H9 (cell line): ENCODE measurements around the gene ERFE. TPM values are rescaled to one million over a fixed set of nuclear protein-coding genes. Genes with fewer than 3 reads are reported as not detected.

Experiments
- DNase-seq: peaks from one replicate; pipeline ENCODE4 v3.0.0-alpha.2; 2017
- H2AFZ ChIP-seq: one replicate; pipeline ENCODE4 v1.6.1; 2013; ENCODE audit warnings: mild to moderate bottlenecking, low read length, control low read depth, moderate library complexity
- H2AK5ac ChIP-seq: 2 replicates; pipeline ENCODE4 v1.6.1; 2013; ENCODE audit warnings: low read length, control low read depth, mixed read lengths; ENCODE audit not compliant: insufficient read length
- H2BK120ac ChIP-seq: one replicate; pipeline ENCODE4 v1.6.1; 2013; ENCODE audit warnings: low read depth, mild to moderate bottlenecking, low read length, control low read depth, inconsistent platforms; ENCODE audit not compliant: poor library complexity, severe bottlenecking
- H2BK12ac ChIP-seq: 2 replicates; pipeline ENCODE4 v1.6.1; 2013; ENCODE audit warnings: low read length, control low read depth, mixed read lengths, low read depth; ENCODE audit not compliant: insufficient read length
- H2BK15ac ChIP-seq: 2 replicates; pipeline ENCODE4 v1.6.1; 2013; ENCODE audit warnings: low read depth, low read length, control low read depth
- H2BK20ac ChIP-seq: one replicate; pipeline ENCODE4 v1.6.1; 2013; ENCODE audit warnings: low read depth, mild to moderate bottlenecking, low read length, control low read depth, inconsistent platforms; ENCODE audit not compliant: poor library complexity, severe bottlenecking
- H2BK5ac ChIP-seq: 2 replicates; pipeline ENCODE4 v1.6.1; 2013; ENCODE audit warnings: low read length, control low read depth, mixed read lengths; ENCODE audit not compliant: insufficient read length
- H3K14ac ChIP-seq: 2 replicates; pipeline ENCODE4 v1.6.1; 2013; ENCODE audit warnings: low read length, control low read depth; ENCODE audit not compliant: insufficient read depth
- H3K18ac ChIP-seq: 2 replicates; pipeline ENCODE4 v1.6.1; 2013; ENCODE audit warnings: low read depth, mild to moderate bottlenecking, mixed read lengths, low read length, control low read depth; ENCODE audit not compliant: insufficient read length
- H3K23ac ChIP-seq: 2 replicates; pipeline ENCODE4 v1.6.1; 2013; ENCODE audit warnings: low read length, control low read depth, mixed read lengths, low read depth; ENCODE audit not compliant: insufficient read length
- H3K23me2 ChIP-seq: 2 replicates; pipeline ENCODE4 v1.6.1; 2013; ENCODE audit warnings: low read depth, mild to moderate bottlenecking, mixed read lengths, low read length, control low read depth; ENCODE audit not compliant: insufficient read length, poor library complexity, severe bottlenecking
- H3K27ac ChIP-seq: 2 replicates; pipeline ENCODE4 v1.5.1; 2013; ENCODE audit warnings: low read length, control low read depth, mixed read lengths, low read depth; ENCODE audit not compliant: insufficient read length
- H3K27me3 ChIP-seq: 2 replicates; pipeline ENCODE4 v1.6.1; 2013; ENCODE audit warnings: low read length, control low read depth, inconsistent platforms; ENCODE audit not compliant: insufficient read depth
- H3K4ac ChIP-seq: 2 replicates; pipeline ENCODE4 v1.6.1; 2013; ENCODE audit warnings: low read depth, mild to moderate bottlenecking, control low read depth, inconsistent platforms, low read length, moderate library complexity
- H3K4me1 ChIP-seq: 2 replicates; pipeline ENCODE4 v1.6.1; 2013; ENCODE audit warnings: low read length, control low read depth, inconsistent platforms; ENCODE audit not compliant: insufficient read depth
- H3K4me2 ChIP-seq: 2 replicates; pipeline ENCODE4 v1.6.1; 2013; ENCODE audit warnings: low read length, control low read depth, mixed read lengths; ENCODE audit not compliant: insufficient read length, insufficient read depth
- H3K56ac ChIP-seq: 2 replicates; pipeline ENCODE4 v1.6.1; 2013; ENCODE audit warnings: low read depth, mild to moderate bottlenecking, mixed read lengths, low read length, control low read depth; ENCODE audit not compliant: insufficient read length
- H3K79me1 ChIP-seq: 2 replicates; pipeline ENCODE4 v1.6.1; 2013; ENCODE audit warnings: low read depth, mild to moderate bottlenecking, moderate library complexity, low read length, control low read depth, inconsistent platforms; ENCODE audit not compliant: insufficient read depth, poor library complexity, severe bottlenecking
- H3K79me2 ChIP-seq: 2 replicates; pipeline ENCODE4 v1.6.1; 2013; ENCODE audit warnings: low read length, control low read depth, inconsistent platforms; ENCODE audit not compliant: insufficient read depth
- H3K9ac ChIP-seq: 2 replicates; pipeline ENCODE4 v1.6.1; 2013; ENCODE audit warnings: low read length, control low read depth, mixed read lengths; ENCODE audit not compliant: insufficient read length; ENCODE audit errors: extremely low read depth
- H3K9me3 ChIP-seq: one replicate; pipeline ENCODE4 v1.6.1; 2013; ENCODE audit warnings: low read depth, low read length, inconsistent platforms; ENCODE audit not compliant: control insufficient read depth
- H3T11ph ChIP-seq: one replicate; pipeline ENCODE4 v1.6.1; 2013; ENCODE audit warnings: mild to moderate bottlenecking, low read length, control low read depth, inconsistent platforms
- H4K20me1 ChIP-seq: one replicate; pipeline ENCODE4 v1.6.1; 2013; ENCODE audit not compliant: control insufficient read depth, insufficient read length, insufficient read depth
- H4K5ac ChIP-seq: 2 replicates; pipeline ENCODE4 v1.6.1; 2013; ENCODE audit warnings: low read depth, mild to moderate bottlenecking, mixed read lengths, low read length, control low read depth; ENCODE audit not compliant: insufficient read length
- H4K8ac ChIP-seq: replicated peaks from 2 replicates; pipeline ENCODE4 v1.6.1; 2013; ENCODE audit warnings: low read length, control low read depth, mixed read lengths, low read depth; ENCODE audit not compliant: insufficient read length
- H4K91ac ChIP-seq: 2 replicates; pipeline ENCODE4 v1.6.1; 2013; ENCODE audit warnings: low read depth, mild to moderate bottlenecking, moderate library complexity, mixed read lengths, low read length, control low read depth; ENCODE audit not compliant: insufficient read length
- H3K27ac Mint-ChIP-seq, 3 experiments: 2 replicates in 2 of 3; 3 replicates in 1 of 3; pipeline ENCODE4 v1.8.0; 2020 to 2021; ENCODE audit warnings: mixed read lengths in 3 of 3, mild to moderate bottlenecking in 1 of 3, moderate library complexity in 1 of 3
- H3K27me3 Mint-ChIP-seq: 2 replicates; pipeline ENCODE4 v1.8.0; 2021; ENCODE audit warnings: low read depth, mild to moderate bottlenecking, moderate library complexity, mixed read lengths
- H3K36me3 Mint-ChIP-seq, 3 experiments: 2 replicates in 2 of 3; 3 replicates in 1 of 3; pipeline ENCODE4 v1.8.0; 2020 to 2021; ENCODE audit warnings: low read depth in 3 of 3, mixed read lengths in 3 of 3; ENCODE audit not compliant: insufficient read depth in 1 of 3
- H3K4me1 Mint-ChIP-seq, 2 experiments: 2 replicates each; pipeline ENCODE4 v1.8.0; 2020; ENCODE audit warnings: mixed read lengths in 2 of 2
- H3K4me3 Mint-ChIP-seq, 2 experiments: 2 replicates in 1 of 2; 3 replicates in 1 of 2; pipeline ENCODE4 v1.8.0; 2020 to 2021; ENCODE audit warnings: mild to moderate bottlenecking in 2 of 2, mixed read lengths in 2 of 2, moderate library complexity in 1 of 2
- H3K9me3 Mint-ChIP-seq, 2 experiments: 2 replicates in 1 of 2; 3 replicates in 1 of 2; pipeline ENCODE4 v1.8.0; 2020; ENCODE audit warnings: mild to moderate bottlenecking in 2 of 2, mixed read lengths in 2 of 2, moderate library complexity in 1 of 2
- CTCF ChIP-seq: fragments of 200-600 bp; sonication (generic); conservative IDR thresholded peaks from 3 replicates; pipeline ENCODE4 v1.8.0; 2021; ENCODE audit warnings: antibody characterized with exemption, mild to moderate bottlenecking
- WGBS: extraction: QIAGEN DNeasy Blood & Tissue Kit; methylation state at CpG from one replicate; pipeline ENCODE4 v1.1.7; 2013; ENCODE audit warnings: missing lambda C conversion rate, low lambda C conversion rate, mixed read lengths; ENCODE audit not compliant: insufficient read length; ENCODE audit errors: extremely low coverage; 5-methylcytosine and 5-hydroxymethylcytosine counted together
- total RNA-seq: library from RNA; stranded (reverse); gene quantifications from 2 replicates; pipeline ENCODE4 v1.2.1, GENCODE V29; 2021

The ERFE gene
- total RNA-seq, 1 experiment from 2014 or later = 2.1 TPM

- H3K9me3 ChIP-seq = no peaks in the 10 kb centered on the region
- H4K5ac ChIP-seq = no peak overlapping the region
- H3K27me3 ChIP-seq = no peaks in the 10 kb centered on the region
- no peak overlapping the region for H4K91ac ChIP-seq
- H3K23me2 ChIP-seq = no peaks in the 10 kb centered on the region
- no peak overlapping the region for H2BK20ac ChIP-seq
- no peak overlapping the region for H3K56ac ChIP-seq
- H4K8ac ChIP-seq = no peak overlapping the region
- H3K4me2 ChIP-seq = no peak overlapping the region
- no peak for DNase-seq
- no peak overlapping the region for H2BK120ac ChIP-seq
- TF ChIP-seq CTCF = no peak
- H2BK12ac ChIP-seq = no peak overlapping the region
- no peaks in the 10 kb centered on the region for H3K79me1 ChIP-seq
- H3K4me1 ChIP-seq = no peaks in the 10 kb centered on the region
- peaks cover 2% of the 10 kb centered on the region for H4K20me1 ChIP-seq
- no peak overlapping the region for H3K9ac ChIP-seq
- no peaks in the 10 kb centered on the region for H3K79me2 ChIP-seq
- Mint-ChIP-seq H3K4me3 (no peak overlapping the region), H3K27ac (no peak overlapping the region), H3K27me3 (no peaks in the 10 kb centered on the region; the same call in 1 of the 2 replicates), H3K4me1 (no peaks in the 10 kb centered on the region), H3K9me3 (no peaks in the 10 kb centered on the region), H3K36me3 (no peaks in the 10 kb centered on the region)
- no peak overlapping the region for H2AK5ac ChIP-seq
- H3T11ph ChIP-seq = no peak overlapping the region
- H3K27ac ChIP-seq = no peak overlapping the region
- WGBS = no CpG with 5 or more reads among the region's 20 CpGs
- no peak overlapping the region for H3K23ac ChIP-seq
- H3K18ac ChIP-seq = no peak overlapping the region
- H2BK15ac ChIP-seq = no peak overlapping the region
- no peak overlapping the region for H3K4ac ChIP-seq
- no peak overlapping the region for H2AFZ ChIP-seq
- no peak overlapping the region for H2BK5ac ChIP-seq
- no peak overlapping the region for H3K14ac ChIP-seq
These were observed 15.4 kb upstream of the ERFE start for GRCh38 chr2:238143239-238143951.
